GM18505 (cell line): ENCODE results near the gene TMEM151B.

Experiments
- ATAC-seq: cut with Tn5 transposase; IDR thresholded peaks from one replicate; pipeline ENCODE4 v1.9.1; 2021; ENCODE audit not compliant: unreplicated experiment
- POLR2A ChIP-seq: IDR thresholded peaks from 4 replicates; pipeline ENCODE4 v1.6.1; 2011; ENCODE audit warnings: borderline replicate concordance; ENCODE audit not compliant: insufficient read depth, insufficient read length; ENCODE audit errors: extremely low read depth

Gene TMEM151B

DNA sequence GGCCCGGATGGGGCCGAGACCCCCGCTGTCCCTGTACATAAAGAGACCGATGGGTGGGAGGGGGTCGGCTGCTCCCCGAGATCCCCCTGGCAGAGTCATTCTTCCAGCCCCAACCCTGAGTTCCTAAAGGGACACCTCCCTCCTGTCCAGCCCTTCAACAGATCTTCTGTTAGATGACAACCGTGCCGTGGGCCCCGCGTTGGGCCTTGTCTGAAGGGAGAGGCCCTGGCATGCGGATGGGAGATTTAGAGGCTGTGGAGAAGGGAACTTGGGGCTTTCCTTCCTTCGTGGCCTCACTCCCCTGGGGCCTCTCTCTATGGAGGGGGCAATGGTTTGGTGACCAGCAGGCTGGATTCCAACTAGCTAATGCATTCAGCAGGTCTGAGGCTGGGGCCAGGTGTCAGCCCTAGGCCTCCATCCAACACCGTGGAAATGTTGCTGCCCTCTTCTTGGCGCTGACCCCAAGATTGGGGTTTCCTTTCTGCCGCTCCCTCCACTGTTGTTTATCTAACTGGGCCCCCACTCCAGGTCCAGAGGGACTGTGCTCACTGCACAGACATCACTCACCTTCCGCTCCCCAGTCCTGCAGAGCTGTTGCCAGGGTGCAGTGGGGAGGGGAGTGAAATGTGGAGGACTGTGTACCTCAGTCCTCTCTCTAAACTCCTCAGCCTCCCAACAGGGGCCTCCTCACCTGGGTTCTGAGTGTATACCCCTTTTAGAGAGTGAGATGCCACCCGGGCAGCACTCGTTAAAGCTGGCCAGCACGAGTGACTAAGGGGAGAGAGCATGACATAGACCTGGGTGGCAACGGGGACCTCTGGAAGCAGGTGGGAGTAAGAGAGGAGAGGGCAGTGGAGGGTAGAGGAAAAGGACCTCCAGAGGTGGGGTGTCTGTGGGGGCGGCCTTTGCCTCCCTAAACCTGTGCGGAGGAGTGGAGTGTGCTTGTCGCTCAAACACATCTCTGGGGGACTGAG lies 6.7 kb downstream of the TMEM151B start:
- TF ChIP-seq POLR2A: no peak
- no peak for ATAC-seq

GRCh38 chr6:44277763-44278162 lies 7.5 kb downstream of the TMEM151B start:
- no peak for TF ChIP-seq POLR2A
- ATAC-seq: no peak

- no peak for TF ChIP-seq POLR2A
- ATAC-seq: no peak
Observed at GRCh38 chr6:44278315-44278714, 8.1 kb downstream of the TMEM151B start.

DNA sequence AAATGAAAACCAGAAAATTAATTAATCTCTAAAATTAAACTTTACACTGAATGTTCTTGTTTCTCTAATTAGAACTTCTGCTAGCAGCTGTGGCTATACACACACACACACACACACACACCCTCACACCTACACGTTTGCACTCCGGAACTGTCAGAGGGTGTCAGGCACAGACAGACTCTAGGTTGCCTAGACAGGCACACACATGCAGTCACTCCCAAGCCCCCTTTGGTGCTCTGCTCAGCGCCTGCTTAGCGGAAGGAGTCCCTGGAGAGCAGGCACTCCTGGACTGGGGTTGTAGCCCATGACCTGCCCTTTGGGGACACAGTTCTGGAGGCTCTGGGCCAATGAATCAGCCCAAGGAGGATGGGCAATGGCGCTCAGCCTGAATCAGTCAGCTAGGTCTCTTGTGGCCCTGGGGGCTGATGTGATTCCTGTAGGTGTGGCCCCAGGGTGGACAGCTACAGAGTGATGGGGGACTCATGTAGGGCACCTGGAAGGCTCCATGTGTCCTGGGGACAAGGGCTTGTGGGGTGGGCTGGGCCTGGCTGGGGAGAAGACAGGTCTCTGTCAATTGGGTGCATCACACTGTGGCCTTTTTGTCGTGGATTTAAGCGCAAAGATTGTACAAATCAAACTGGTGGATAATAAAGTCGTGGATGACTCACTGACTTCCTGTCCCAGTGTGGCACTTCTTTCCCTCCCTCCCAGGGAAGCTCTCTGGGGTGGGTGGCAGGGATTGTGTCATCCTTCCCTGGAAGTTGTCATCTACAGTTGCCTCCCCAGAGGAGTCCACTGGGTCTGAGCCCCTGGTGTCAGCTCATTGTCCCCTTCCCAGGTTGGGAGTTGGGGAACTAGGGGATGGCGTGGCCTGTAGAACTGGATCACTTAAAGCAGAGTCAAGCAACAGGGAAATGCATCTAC lies 8.8 kb downstream of the TMEM151B start:
- TF ChIP-seq POLR2A: no peak
- no peak for ATAC-seq

- no peak for ATAC-seq
- TF ChIP-seq POLR2A: no peak
Observed at GRCh38 chr6:44284121-44284520, 13.9 kb downstream of the TMEM151B start.

DNA sequence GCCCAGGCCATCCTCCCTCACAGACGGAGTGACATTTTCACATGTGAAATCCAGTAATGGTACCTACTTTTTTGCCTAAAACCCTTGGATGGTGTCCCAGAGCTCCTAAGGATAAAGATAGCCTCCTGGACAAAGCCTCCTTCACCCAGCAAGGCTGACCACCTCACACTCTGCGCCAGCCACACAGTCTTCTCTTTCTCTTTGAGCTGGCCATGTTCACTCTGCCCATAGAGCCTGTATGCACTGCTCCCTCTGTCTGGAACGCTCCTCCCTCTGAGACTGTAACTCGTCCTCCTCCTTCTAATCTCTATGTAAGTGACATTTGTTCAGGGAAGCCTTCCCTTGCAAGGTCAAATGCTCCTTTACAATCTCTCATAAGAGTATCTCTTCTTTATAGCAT lies 14.6 kb downstream of the TMEM151B start:
- no peak for TF ChIP-seq POLR2A
- no peak for ATAC-seq

DNA sequence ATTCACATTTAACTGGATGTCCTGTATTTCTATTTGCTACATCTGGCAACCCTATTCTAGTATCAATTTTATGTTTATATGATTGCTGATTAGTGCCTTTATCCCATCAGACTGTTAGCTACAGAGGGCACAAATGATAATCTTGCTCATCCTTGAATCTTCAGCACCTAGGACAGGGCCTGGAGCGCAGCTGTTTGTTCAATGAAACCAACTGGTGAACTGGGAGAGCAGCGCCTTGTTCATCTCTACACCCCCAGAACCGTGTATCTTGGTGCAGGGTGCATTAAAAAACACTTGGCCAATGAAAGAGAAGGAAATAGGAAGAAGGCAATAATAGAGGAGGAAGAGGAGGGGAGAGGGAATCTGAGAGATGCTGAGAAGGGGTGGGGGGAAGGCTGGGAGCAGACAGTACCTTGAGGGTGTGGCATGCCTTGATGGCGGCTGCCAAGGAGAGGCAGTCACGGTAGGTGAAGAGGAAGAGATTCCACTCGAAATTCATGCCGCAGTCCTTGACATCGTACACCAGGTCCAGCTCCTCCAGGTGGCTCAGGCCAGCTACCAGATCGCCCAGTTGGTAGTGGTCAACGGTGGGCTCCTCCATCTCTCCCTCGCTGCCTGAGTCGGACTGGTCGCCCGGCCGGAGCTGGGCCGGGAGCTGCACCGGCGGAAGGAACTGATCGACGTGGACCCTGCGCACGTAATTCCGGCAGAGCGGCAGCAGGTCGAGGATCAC lies 15.5 kb downstream of the TMEM151B start:
- no peak for ATAC-seq
- no peak for TF ChIP-seq POLR2A

- no peak for ATAC-seq
- TF ChIP-seq POLR2A: no peak
Observed at GRCh38 chr6:44286285-44286565, 16.0 kb downstream of the TMEM151B start.

DNA sequence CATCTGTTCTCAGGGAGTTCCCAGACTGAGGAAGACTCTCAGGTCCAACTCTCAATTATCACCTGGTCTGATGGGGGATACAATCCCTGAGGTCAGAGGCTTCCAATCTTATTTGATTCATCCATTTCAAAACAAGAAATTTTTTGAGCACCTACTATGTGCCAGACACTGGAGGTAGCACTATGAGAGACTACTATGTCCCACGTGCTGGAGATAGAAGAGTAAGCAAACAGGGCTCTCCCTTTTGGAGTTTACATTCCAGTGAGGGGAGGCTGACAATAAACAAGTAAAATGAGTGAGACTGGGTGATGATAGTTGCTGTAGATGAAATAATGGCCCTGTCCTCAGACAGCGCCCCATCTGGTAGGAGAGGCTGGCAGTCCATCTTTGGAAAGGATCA lies 16.5 kb downstream of the TMEM151B start:
- no peak for TF ChIP-seq POLR2A
- ATAC-seq: no peak

DNA sequence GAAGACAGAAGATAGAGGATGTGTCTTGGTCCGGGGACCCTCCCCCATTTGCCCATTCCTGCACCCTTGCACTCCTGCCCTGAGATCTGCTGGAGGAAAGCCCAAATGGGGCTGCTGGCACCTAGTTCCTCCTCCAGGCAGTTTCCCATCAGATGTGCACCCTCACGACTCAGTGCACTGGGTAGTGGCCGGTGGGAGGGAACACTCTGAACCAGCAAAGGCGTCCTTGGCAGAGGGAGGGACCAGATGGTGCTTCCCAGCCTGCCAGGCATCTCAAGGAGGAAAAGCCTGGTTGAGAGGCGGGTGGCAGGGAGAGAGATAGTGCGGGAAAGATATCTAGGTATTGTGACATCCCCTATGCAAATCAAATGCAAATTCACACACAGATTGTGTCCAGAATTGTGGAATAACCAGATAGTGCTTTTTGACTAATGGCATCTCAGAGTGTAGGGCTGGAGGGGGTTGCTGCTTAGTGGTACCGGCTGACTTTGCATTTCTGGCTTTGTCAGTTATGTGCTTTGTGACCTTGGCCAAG lies 19.5 kb downstream of the TMEM151B start:
- TF ChIP-seq POLR2A: no peak
- no peak for ATAC-seq

- no peak for ATAC-seq
- no peak for TF ChIP-seq POLR2A
Observed at GRCh38 chr6:44291841-44292240, 21.6 kb downstream of the TMEM151B start.

DNA sequence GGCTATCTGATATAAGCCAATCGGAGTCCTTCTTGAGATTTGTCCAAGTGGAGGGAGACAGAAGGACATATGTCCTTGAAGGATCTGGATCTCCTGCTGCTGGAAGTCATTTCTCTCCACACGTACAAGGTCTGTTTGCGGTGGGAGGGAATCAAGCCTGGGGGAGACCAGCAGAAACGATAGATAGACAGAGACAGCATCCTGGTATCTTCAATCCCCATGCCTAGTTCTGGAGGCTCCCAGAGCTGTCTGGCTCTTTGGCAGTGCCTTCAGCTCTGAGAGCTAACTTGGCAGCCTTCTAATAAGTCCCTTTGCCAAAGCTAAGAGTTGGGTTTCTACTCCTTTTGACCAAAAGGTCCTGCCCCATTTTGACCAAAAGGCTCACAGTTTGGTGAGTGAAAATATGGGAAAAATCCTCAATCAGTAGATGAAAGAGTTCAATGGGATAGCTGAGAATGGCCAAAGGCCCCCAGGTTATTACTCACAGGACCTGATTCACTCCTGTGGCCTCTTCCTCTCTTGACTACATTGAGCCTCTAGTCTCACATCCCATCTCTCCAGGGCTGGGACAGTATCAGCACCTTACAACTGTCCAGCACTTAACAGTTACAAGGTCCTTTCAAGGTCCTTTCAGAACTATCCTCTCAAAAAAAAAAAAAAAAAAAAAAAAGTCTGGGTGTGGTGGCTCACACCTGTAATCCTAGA lies 22.6 kb downstream of the TMEM151B start:
- TF ChIP-seq POLR2A: no peak
- ATAC-seq: no peak
